ENCODE measurements around the gene DMD. TPM values are rescaled to one million over a fixed set of nuclear protein-coding genes. Genes with fewer than 3 reads are reported as not detected.

The DMD gene
- polyA plus RNA-seq, 3 donors = 0.23 TPM; not detected in 2

DNA sequence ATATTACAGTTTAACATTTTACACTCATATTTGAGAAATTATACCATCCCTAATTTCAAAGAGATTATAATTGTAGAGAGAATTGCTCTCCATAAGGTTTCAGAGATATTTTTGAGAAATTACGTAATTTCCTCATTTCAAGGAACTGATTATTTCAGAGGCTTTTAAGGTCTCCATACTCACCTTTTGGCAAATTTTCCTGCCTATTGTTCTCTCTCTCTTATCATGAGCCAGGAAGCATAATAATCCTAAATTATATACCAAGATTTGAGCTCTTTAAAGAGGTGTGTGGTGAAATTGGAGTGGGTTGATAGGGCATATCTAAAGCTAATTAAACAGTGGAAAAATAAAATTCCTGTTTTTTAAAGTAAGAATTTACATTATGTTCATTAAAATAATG lies 1890.6 kb downstream of the DMD start:
- no peaks in the 10 kb centered on the region for H3K27me3 ChIP-seq (ENCODE audit: control insufficient read depth in 2 of 2, insufficient read depth in 2 of 2, low read length in 2 of 2)
- no peaks in the 10 kb centered on the region for H3K9me3 ChIP-seq (replicated peaks in 1 of 2; ENCODE audit: control insufficient read depth in 1 of 2, insufficient read depth in 1 of 2, low read length in 2 of 2)
- H3K4me2 ChIP-seq (replicated peaks; ENCODE audit: extremely low read depth, low read length, poor library complexity, severe bottlenecking) = no peak overlapping the region
- H3K9me3 Mint-ChIP-seq = peaks cover 0 to 3% (median 0%) of the 10 kb centered on the region in 7 donors
- H3K4me3 ChIP-seq (replicated peaks in 1 of 3; ENCODE audit: low read depth in 2 of 3, low read length in 3 of 3) = no peak overlapping the region
- no peaks in the 10 kb centered on the region for H3K4me1 Mint-ChIP-seq
- H3K36me3 Mint-ChIP-seq = no peaks in the 10 kb centered on the region
- no peak overlapping the region for H3K4me3 Mint-ChIP-seq
- TF ChIP-seq, protein P1, sequence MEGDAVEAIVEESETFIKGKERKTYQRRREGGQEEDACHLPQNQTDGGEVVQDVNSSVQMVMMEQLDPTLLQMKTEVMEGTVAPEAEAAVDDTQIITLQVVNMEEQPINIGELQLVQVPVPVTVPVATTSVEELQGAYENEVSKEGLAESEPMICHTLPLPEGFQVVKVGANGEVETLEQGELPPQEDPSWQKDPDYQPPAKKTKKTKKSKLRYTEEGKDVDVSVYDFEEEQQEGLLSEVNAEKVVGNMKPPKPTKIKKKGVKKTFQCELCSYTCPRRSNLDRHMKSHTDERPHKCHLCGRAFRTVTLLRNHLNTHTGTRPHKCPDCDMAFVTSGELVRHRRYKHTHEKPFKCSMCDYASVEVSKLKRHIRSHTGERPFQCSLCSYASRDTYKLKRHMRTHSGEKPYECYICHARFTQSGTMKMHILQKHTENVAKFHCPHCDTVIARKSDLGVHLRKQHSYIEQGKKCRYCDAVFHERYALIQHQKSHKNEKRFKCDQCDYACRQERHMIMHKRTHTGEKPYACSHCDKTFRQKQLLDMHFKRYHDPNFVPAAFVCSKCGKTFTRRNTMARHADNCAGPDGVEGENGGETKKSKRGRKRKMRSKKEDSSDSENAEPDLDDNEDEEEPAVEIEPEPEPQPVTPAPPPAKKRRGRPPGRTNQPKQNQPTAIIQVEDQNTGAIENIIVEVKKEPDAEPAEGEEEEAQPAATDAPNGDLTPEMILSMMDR (IDR thresholded peaks at IDR 0.05) = no peak
- intact Hi-C loops (cut with micrococcal nuclease) = no loop called here
- no peak for DNase-seq
- H3K9ac ChIP-seq (ENCODE audit: insufficient read depth, low read length, poor library complexity, severe bottlenecking) = no peak overlapping the region
- no peak overlapping the region for H3K27ac ChIP-seq (ENCODE audit: low read depth in 1 of 2, low read length in 2 of 2)
- H4K20me1 ChIP-seq (ENCODE audit: insufficient read depth, low read length) = no peaks in the 10 kb centered on the region
- no peaks in the 10 kb centered on the region for H3K79me2 ChIP-seq (ENCODE audit: insufficient read depth, low read length)
- H3K27ac Mint-ChIP-seq = no peak overlapping the region
- peaks cover 0 to 5% (median 1%) of the 10 kb centered on the region in 3 donors for H3K27me3 Mint-ChIP-seq (ENCODE audit: low read depth in 3 of 3)
- WGBS (ENCODE audit: insufficient coverage) = no CpG with 5 or more reads among the region's 1 CpG
- H2AFZ ChIP-seq (ENCODE audit: insufficient read depth, low read depth, low read length, poor library complexity, severe bottlenecking) = no peak overlapping the region
- H3K36me3 ChIP-seq (replicated peaks in 1 of 2; ENCODE audit: control insufficient read depth in 1 of 2, insufficient read depth in 2 of 2, low read length in 2 of 2) = no peaks in the 10 kb centered on the region
- no peaks in the 10 kb centered on the region for H3K4me1 ChIP-seq (ENCODE audit: control insufficient read depth in 1 of 2, insufficient read depth in 2 of 2, low read length in 2 of 2)

DNA sequence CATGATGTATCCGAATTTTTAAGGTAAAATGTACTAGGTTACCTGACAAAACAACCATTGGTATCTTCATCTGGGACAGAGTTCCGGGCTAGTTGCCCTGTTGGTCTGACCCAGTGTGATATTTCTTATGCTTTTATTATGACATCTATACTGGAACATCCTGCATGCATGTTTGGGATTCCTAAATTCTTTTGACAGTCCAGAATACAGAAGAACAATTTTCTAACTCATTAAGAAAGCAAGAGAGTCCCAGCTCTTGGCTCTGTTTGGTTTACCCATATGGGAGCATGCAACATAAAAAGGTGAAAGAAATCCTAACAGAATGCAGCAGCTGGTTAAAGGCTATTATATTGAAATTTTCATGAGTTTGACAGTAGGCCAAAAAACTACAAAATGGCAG lies 1891.8 kb downstream of the DMD start:
- H3K36me3 Mint-ChIP-seq = no peaks in the 10 kb centered on the region
- no CpG with 5 or more reads among the region's 2 CpGs for WGBS (ENCODE audit: insufficient coverage)

More for the DNA sequence above, 1891.8 kb downstream of the DMD start:
- H4K20me1 ChIP-seq (ENCODE audit: insufficient read depth, low read length) = no peaks in the 10 kb centered on the region
- H3K4me1 ChIP-seq (ENCODE audit: control insufficient read depth in 1 of 2, insufficient read depth in 2 of 2, low read length in 2 of 2) = no peaks in the 10 kb centered on the region
- Mint-ChIP-seq H3K4me3 (no peak overlapping the region), H3K9me3 (peaks cover 0 to 3% (median 0%) of the 10 kb centered on the region in 7 donors), H3K4me1 (no peaks in the 10 kb centered on the region), H3K27me3 (ENCODE audit: low read depth in 3 of 3) (peaks cover 0 to 5% (median 0%) of the 10 kb centered on the region in 3 donors), H3K27ac (no peak overlapping the region)
- no peak overlapping the region for H3K4me3 ChIP-seq (replicated peaks in 1 of 3; ENCODE audit: low read depth in 2 of 3, low read length in 3 of 3)
- no peaks in the 10 kb centered on the region for H3K79me2 ChIP-seq (ENCODE audit: insufficient read depth, low read length)
- no peak overlapping the region for H3K4me2 ChIP-seq (replicated peaks; ENCODE audit: extremely low read depth, low read length, poor library complexity, severe bottlenecking)
- intact Hi-C loops (cut with micrococcal nuclease) = no loop called here
- H2AFZ ChIP-seq (ENCODE audit: insufficient read depth, low read depth, low read length, poor library complexity, severe bottlenecking) = no peak overlapping the region
- H3K36me3 ChIP-seq (replicated peaks in 1 of 2; ENCODE audit: control insufficient read depth in 1 of 2, insufficient read depth in 2 of 2, low read length in 2 of 2) = no peaks in the 10 kb centered on the region
- no peak overlapping the region for H3K27ac ChIP-seq (ENCODE audit: low read depth in 1 of 2, low read length in 2 of 2)
- no peaks in the 10 kb centered on the region for H3K9me3 ChIP-seq (replicated peaks in 1 of 2; ENCODE audit: control insufficient read depth in 1 of 2, insufficient read depth in 1 of 2, low read length in 2 of 2)
- TF ChIP-seq, protein P1 (IDR thresholded peaks at IDR 0.05) = no peak
- H3K9ac ChIP-seq (ENCODE audit: insufficient read depth, low read length, poor library complexity, severe bottlenecking) = no peak overlapping the region
- DNase-seq = no peak
- no peaks in the 10 kb centered on the region for H3K27me3 ChIP-seq (ENCODE audit: control insufficient read depth in 2 of 2, insufficient read depth in 2 of 2, low read length in 2 of 2)

All from CD14-positive monocyte (primary cell).